Activated CD8-positive, alpha-beta T cell treated with anti-CD3 and anti-CD28 coated beads for 36 hours (primary cell): Measurements from ENCODE around the gene PNMA8B. TPM values are rescaled to one million over a fixed set of nuclear protein-coding genes. Genes with fewer than 3 reads are reported as not detected.

Experiments used
- ATAC-seq: fragments of 200-7000 bp; cut with Tn5 transposase; one replicate; pipeline ENCODE4 v1.10.0; 2021; ENCODE audit warnings: mild to moderate bottlenecking, moderate library complexity
- CTCF ChIA-PET: fragments of 350-600 bp; sonication (Branson Sonifier 250); formaldehyde crosslinking; loops from one replicate; lab custom pipeline; 2021; ENCODE audit warnings: antibody characterized with exemption; lab: Charles Lee
- POLR2A ChIA-PET: fragments of 350-600 bp; sonication (Branson Sonifier 250); formaldehyde crosslinking; loops from one replicate; lab custom pipeline; 2021; ENCODE audit warnings: antibody characterized with exemption; lab: Charles Lee
- DNase-seq: peaks from one replicate; pipeline ENCODE4 v3.0.0-alpha.2; 2020
- H3K27ac Mint-ChIP-seq: one replicate; pipeline ENCODE4 v1.8.0; 2021; ENCODE audit warnings: mild to moderate bottlenecking, mixed read lengths
- H3K27me3 Mint-ChIP-seq: one replicate; pipeline ENCODE4 v1.8.0; 2021; ENCODE audit warnings: mixed read lengths
- H3K36me3 Mint-ChIP-seq: one replicate; pipeline ENCODE4 v1.8.0; 2021; ENCODE audit warnings: low read depth, mixed read lengths
- H3K4me1 Mint-ChIP-seq: one replicate; pipeline ENCODE4 v1.8.0; 2021; ENCODE audit warnings: low read depth, mixed read lengths
- H3K4me3 Mint-ChIP-seq: one replicate; pipeline ENCODE4 v1.8.0; 2021; ENCODE audit warnings: mild to moderate bottlenecking, moderate library complexity, mixed read lengths
- H3K9me3 Mint-ChIP-seq: one replicate; pipeline ENCODE4 v1.8.0; 2021; ENCODE audit warnings: mixed read lengths
- intact Hi-C: fragments of 100-400 bp; cut with micrococcal nuclease; formaldehyde crosslinking; loops from one replicate; pipeline ENCODE4 v1.10.0; 2022
- total RNA-seq, 2 experiments: library from RNA; stranded (reverse); gene quantifications; one replicate each; pipeline ENCODE4 v1.2.3, GENCODE V29; 2021
- TF ChIP-seq, protein P1 (sequence below): fragments of 200-600 bp; IDR thresholded peaks from one replicate; pipeline ENCODE4 v1.8.0; 2022; ENCODE audit warnings: antibody characterized with exemption, mild to moderate bottlenecking

PNMA8B gene
- total RNA-seq, 2 experiments from 2014 or later, result not detected

DNA sequence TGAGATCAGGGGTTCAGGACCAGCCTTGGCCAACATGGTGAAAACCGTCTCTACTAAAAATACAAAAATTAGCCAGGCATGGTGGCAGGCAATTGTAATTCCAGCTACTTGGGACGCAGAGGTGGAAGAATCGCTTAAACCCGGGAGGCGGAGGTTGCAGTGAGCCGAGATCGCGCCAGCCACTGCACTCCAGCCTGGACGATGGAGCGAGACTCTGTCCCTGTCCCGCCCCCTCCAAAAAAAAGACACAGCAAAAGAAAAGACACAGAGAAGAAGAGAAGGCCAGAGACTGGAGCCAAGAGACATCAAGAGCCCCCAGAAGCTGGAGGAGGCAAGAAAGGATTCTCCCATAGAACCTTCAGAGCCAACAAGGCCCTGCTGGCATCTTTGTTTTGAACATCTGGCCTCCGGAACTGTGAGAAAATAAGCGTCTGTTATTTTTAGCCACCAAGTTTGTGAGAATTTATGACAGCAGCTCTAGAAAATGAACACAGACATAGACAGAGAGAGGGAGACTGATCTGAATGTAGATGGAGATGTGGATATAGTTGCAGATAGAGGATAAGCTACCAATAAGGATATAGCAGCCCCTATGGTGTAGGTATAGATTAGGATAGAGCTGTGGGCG is 25.7 kb upstream of the PNMA8B start:
- H3K4me3 Mint-ChIP-seq, result no peak overlapping the region
- peaks cover 35% of the 10 kb centered on the region for H3K4me1 Mint-ChIP-seq
- DNase-seq, result no peak
- ChIA-PET POLR2A (interaction anchor here (1.0 to 2.1 kb wide), 4 partner anchors 79 to 722 kb away, joined by 3 to 8 read pairs (median 3); no protein-coding TSS in a partner anchor), CTCF (interaction anchor here (0.9 to 14.4 kb wide), 6 partner anchors 7 to 140 kb away, joined by 3 to 219 read pairs (median 20); partner anchors contain the start of gene DACT3)
- no peak for ATAC-seq
- peak overlapping the region; percentile 47 for H3K27ac Mint-ChIP-seq
- TF ChIP-seq, protein P1, sequence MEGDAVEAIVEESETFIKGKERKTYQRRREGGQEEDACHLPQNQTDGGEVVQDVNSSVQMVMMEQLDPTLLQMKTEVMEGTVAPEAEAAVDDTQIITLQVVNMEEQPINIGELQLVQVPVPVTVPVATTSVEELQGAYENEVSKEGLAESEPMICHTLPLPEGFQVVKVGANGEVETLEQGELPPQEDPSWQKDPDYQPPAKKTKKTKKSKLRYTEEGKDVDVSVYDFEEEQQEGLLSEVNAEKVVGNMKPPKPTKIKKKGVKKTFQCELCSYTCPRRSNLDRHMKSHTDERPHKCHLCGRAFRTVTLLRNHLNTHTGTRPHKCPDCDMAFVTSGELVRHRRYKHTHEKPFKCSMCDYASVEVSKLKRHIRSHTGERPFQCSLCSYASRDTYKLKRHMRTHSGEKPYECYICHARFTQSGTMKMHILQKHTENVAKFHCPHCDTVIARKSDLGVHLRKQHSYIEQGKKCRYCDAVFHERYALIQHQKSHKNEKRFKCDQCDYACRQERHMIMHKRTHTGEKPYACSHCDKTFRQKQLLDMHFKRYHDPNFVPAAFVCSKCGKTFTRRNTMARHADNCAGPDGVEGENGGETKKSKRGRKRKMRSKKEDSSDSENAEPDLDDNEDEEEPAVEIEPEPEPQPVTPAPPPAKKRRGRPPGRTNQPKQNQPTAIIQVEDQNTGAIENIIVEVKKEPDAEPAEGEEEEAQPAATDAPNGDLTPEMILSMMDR, result no peak
- H3K27me3 Mint-ChIP-seq, result no peaks in the 10 kb centered on the region
- H3K9me3 Mint-ChIP-seq, result peaks cover 9% of the 10 kb centered on the region
- peaks cover 7% of the 10 kb centered on the region for H3K36me3 Mint-ChIP-seq
- intact Hi-C loops, result no loop called here

DNA sequence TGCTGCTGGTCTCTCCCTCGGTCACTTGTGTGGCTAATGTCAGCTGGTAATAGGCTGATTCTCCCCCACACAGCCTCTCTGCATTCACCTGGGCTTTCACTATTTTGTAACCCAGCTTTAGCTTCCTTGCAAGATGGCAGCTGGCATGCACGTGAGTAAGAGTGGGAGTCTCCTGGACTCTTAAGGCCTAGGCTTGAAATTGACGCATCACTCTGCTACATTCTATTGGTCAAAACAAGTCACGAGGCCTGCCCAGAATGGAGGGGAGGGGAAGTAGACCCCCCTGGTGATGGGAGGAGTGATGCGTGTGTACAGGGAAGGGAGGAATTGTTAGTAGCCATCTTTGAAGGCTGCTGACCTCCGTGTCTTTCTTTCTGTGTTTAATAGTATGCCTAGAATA is 24.9 kb upstream of the PNMA8B start:
- Mint-ChIP-seq H3K27ac (peak overlapping the region; percentile 64), H3K4me3 (no peak overlapping the region), H3K9me3 (peaks cover 5% of the 10 kb centered on the region), H3K27me3 (no peaks in the 10 kb centered on the region), H3K36me3 (peaks cover 7% of the 10 kb centered on the region), H3K4me1 (peaks cover 41% of the 10 kb centered on the region)
- intact Hi-C loops, result no loop called here
- POLR2A ChIA-PET, result interaction anchor here (0.9 kb wide), 1 partner anchor 12 kb away, joined by 4 read pairs; no protein-coding TSS in a partner anchor
- CTCF ChIA-PET, result interaction anchor here (1.2 to 14.4 kb wide), 4 partner anchors 9 to 125 kb away, joined by 3 to 219 read pairs (median 14); no protein-coding TSS in a partner anchor
- TF ChIP-seq, protein P1, result no peak
- DNase-seq, result peak; percentile 26
- ATAC-seq, result no peak

DNA sequence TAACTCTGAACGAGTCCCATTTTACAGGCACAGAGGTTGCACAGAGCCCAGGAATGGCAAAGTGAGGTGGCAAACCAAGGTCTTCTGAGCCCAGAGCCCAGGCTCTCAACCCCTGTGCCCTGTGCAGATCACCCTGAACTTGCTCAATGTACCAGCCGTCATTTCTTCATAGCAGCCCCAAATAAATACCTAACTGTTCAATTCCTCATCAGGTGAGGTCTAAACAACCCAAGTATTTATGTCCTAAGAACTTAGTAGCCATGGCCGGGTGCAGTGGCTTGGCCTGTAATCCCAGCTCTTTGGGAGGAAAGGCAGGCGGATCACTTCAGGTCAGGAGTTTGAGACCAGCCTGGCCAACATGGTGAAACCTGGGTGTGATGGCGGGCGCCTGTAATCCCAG is 21.8 kb upstream of the PNMA8B start:
- Mint-ChIP-seq H3K27ac (peak overlapping the region; percentile 27), H3K36me3 (no peaks in the 10 kb centered on the region), H3K27me3 (peaks cover 4% of the 10 kb centered on the region), H3K4me3 (no peak overlapping the region), H3K9me3 (no peaks in the 10 kb centered on the region), H3K4me1 (peaks cover 30% of the 10 kb centered on the region)
- ChIA-PET POLR2A (interaction anchor here (0.8 kb wide), 1 partner anchor 110 kb away, joined by 3 read pairs; no protein-coding TSS in a partner anchor), CTCF (interaction anchor here (1.4 to 14.4 kb wide), 8 partner anchors 10 to 153 kb away, joined by 4 to 219 read pairs (median 10); no protein-coding TSS in a partner anchor)
- DNase-seq (no peak), ATAC-seq (no peak)
- TF ChIP-seq, protein P1, result no peak
- intact Hi-C loops, result no loop called here

DNA sequence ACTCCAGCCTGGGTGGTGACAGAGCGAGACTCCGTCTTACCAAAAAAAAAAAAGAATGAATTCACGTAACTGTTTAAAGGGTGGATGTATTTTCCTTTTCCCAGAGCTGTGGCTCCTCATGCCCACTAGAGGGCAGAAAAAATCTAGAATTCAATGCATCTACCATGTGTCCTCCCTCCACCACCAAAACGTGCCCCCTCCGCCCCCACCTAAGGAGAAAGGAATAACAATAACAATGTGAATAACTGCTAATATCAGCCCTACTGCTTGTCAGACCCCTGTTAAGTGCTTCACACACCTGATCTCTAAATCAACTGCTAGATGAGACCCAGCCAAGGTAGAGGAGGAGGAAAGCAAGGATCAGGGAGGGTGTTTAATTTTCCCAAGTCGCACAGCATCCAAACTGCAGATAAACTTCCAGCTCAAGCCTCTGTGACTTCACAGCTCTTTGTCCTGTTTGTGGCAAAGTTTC is 20.2 kb upstream of the PNMA8B start:
- no peak overlapping the region for H3K4me3 Mint-ChIP-seq
- H3K36me3 Mint-ChIP-seq, result no peaks in the 10 kb centered on the region
- H3K27me3 Mint-ChIP-seq, result peaks cover 10% of the 10 kb centered on the region
- intact Hi-C loops, result no loop called here
- peaks cover 8% of the 10 kb centered on the region for H3K9me3 Mint-ChIP-seq
- DNase-seq, result peak; percentile 55
- TF ChIP-seq, protein P1, result peak; percentile 79
- ChIA-PET CTCF (interaction anchor here (0.9 to 14.4 kb wide), 12 partner anchors 8 to 151 kb away, joined by 3 to 219 read pairs (median 6); no protein-coding TSS in a partner anchor), POLR2A (interaction anchor here (0.7 to 1.1 kb wide), 2 partner anchors 11 to 146 kb away, joined by 3 read pairs; no protein-coding TSS in a partner anchor)
- ATAC-seq, result peak; percentile 78
- no peak overlapping the region for H3K27ac Mint-ChIP-seq
- peaks cover 25% of the 10 kb centered on the region for H3K4me1 Mint-ChIP-seq

DNA sequence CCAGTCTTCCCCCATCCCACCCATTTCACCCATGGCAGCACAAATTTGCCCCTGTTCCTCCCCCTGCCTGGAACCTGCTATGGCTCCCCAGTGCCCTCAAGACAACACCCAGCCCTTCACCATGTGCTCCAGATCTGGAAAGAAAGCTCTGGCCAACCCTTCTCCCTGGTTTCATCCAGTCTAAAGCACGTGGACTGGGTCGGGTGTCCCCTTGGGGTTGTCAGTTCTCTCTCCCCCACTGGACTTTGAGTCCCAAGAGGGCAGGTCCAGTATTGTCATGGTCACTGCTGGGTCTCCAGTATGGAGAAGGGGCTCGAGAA is 19.6 kb upstream of the PNMA8B start:
- TF ChIP-seq, protein P1, result no peak
- Mint-ChIP-seq H3K4me3 (no peak overlapping the region), H3K27ac (no peak overlapping the region), H3K4me1 (peaks cover 20% of the 10 kb centered on the region), H3K27me3 (peaks cover 11% of the 10 kb centered on the region), H3K9me3 (peaks cover 9% of the 10 kb centered on the region), H3K36me3 (no peaks in the 10 kb centered on the region)
- intact Hi-C loops, result no loop called here
- ChIA-PET CTCF (interaction anchor here (1.2 to 14.4 kb wide), 10 partner anchors 9 to 121 kb away, joined by 3 to 219 read pairs (median 6); no protein-coding TSS in a partner anchor), POLR2A (no interaction called here)
- no peak for ATAC-seq
- no peak for DNase-seq
